NCI-H510A (cell line): ENCODE results near the gene RCBTB2.
"Not testable (repeated sequence)": the region's sequence is repeated elsewhere in the genome, so short reads cannot be mapped to it uniquely, and the experiment has no call there.

Source experiments
- DNase-seq: peaks from one replicate; lab custom pipeline; 2025; lab: John Stamatoyannopoulos, UW

The RCBTB2 gene

GRCh38 chr13:48532506-48533499 lies at the start of gene RCBTB2:
Gene RCBTB2 (minus strand): TSS chr13:48533080. CDS start chr13:48521939, 11,141 bp downstream.
- DNase-seq = peak; percentile 56

- DNase-seq = no peak
Measured at GRCh38 chr13:48582084-48582483, 49.2 kb upstream of the RCBTB2 start.

GRCh38 chr13:48580896-48581295 lies 48.0 kb upstream of the RCBTB2 start:
- DNase-seq = no peak

GRCh38 chr13:48580185-48580803 lies 47.4 kb upstream of the RCBTB2 start:
- DNase-seq = no peak

- not testable (repeated sequence) for DNase-seq
Measured at GRCh38 chr13:48579919-48580180, 47.0 kb upstream of the RCBTB2 start.

- no peak for DNase-seq
Measured at GRCh38 chr13:48579165-48579918, 46.5 kb upstream of the RCBTB2 start.

- no peak for DNase-seq
Measured at GRCh38 chr13:48578516-48579164, 45.8 kb upstream of the RCBTB2 start.

- DNase-seq = no peak
Measured at GRCh38 chr13:48576448-48577010, 43.6 kb upstream of the RCBTB2 start.

- no peak for DNase-seq
Measured at GRCh38 chr13:48575031-48575430, 42.2 kb upstream of the RCBTB2 start.

GRCh38 chr13:48574041-48574796 lies 41.3 kb upstream of the RCBTB2 start:
- no peak for DNase-seq

- no peak for DNase-seq
Measured at GRCh38 chr13:48573213-48574007, 40.5 kb upstream of the RCBTB2 start.

GRCh38 chr13:48571126-48571913 lies 38.4 kb upstream of the RCBTB2 start:
- DNase-seq = no peak

GRCh38 chr13:48570216-48570828 lies 37.4 kb upstream of the RCBTB2 start:
- DNase-seq = no peak

GRCh38 chr13:48569104-48569666 lies 36.3 kb upstream of the RCBTB2 start:
- DNase-seq = no peak

GRCh38 chr13:48568370-48569103 lies 35.7 kb upstream of the RCBTB2 start:
- no peak for DNase-seq

GRCh38 chr13:48567515-48568369 lies 34.9 kb upstream of the RCBTB2 start:
- no peak for DNase-seq

GRCh38 chr13:48564056-48564455 lies 31.2 kb upstream of the RCBTB2 start:
- DNase-seq = no peak
